Measurements from ENCODE around the gene SMIM1.
"Not testable (repeated sequence)": the region's sequence is repeated elsewhere in the genome, so short reads cannot be mapped to it uniquely, and the experiment has no call there.

SMIM1 gene

DNA sequence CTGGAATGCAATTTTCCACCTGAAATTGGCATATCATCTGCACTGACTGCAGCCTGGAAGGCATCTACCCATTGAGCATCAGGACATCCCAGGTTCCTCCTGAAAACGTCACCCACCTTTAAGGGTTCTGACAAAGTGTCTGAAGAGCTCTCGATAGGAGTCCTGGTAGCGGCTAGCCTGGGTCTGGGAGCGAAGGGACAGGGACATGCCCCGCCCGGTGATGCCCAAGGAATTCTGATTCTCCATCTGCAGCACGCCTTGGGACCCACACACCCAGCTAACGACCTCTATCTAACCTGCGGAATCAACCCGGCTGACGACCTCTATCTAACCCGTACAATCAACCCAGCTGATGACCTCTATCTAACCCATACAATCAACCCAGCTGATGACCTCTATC, 33.6 kb upstream of the SMIM1 start:
- DNase-seq, result no peak

GRCh38 chr1:3740042-3740441, 32.5 kb upstream of the SMIM1 start:
- no peak for DNase-seq

- DNase-seq, result no peak
Observed at GRCh38 chr1:3740752-3741151, 31.8 kb upstream of the SMIM1 start.

DNA sequence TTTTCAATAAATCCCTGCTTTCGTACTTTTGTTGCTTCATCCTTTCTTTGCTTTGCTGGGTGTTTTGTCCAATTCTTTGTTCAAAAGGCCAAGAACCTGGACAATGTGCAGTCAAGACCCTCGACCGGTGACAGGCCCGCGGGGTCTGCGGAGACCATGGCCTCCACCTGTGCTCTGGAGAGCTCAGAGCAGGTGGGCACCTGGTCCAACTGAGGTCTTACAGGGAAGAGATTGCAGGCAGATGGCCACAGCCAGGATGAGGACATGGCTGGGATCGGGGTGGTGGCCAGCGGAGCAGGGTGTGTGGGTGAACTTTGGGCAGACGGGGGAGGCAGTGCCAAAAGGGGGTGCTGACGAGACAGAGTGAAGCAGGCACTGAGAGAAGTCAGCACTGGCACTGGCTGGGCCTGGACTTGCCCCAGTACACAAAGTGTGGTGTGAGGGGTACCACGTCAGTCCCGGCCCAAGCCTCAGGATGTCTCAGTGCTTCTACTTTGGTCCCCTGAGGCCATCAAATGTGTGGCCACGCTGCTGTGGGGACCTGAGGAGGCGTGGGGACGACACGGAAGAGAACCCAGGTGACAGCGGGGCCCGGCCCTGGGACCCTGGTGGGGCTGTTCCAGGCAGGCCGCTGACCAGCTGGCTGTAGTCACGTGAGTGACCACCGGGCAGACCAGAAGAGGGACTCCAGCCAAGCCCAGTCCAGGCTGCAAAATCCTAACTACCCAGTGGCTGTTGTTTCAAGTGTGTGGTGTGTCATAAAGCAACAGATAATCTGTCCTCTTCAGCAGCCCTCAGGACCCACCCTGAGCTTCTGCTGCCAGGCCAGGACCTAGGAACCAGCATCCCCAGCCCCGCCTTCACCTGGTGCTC, 30.7 kb upstream of the SMIM1 start:
- no peak for DNase-seq

DNA sequence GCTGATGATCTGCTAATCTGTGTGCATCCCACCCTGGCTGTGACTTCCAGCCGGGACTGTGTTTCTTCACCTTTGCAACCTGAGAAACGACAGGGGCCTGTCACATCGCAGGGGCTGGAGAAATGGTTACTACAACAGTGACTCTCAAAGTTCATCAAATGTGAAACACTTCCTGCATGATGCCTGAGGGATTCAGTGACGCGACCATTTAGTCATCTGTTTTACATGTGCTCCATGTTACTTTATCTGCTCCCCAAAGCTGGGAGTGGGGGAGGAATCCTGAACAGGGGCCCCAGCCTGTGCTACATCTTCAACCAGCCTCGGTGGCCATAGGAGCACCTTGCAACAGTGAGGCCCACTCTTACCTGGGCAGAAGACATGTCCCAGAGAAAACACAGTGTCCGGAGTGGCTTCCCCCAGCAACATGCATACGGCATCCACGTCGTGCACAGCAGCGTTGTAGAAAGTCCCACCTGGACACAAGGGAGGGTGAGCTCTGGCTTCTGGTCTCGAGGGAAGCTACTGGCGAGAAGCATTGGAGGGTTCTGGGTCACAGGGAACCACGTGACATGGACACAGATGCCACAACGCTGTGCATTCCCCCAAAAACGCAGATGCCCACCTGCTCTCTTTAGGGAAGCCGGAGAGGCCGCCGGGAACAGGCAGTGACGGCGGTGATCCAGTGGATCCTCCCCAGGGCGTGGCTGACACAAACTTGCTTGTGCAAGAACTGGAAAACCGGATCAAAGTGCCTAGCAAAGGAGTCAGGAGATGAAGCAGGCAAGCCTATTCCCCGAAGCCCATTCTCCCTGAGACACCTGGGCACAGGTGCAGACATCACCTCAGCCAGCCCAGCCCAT, 29.9 kb upstream of the SMIM1 start:
- DNase-seq, result no peak

- no peak for DNase-seq
Observed at GRCh38 chr1:3743421-3743820, 29.1 kb upstream of the SMIM1 start.

DNA sequence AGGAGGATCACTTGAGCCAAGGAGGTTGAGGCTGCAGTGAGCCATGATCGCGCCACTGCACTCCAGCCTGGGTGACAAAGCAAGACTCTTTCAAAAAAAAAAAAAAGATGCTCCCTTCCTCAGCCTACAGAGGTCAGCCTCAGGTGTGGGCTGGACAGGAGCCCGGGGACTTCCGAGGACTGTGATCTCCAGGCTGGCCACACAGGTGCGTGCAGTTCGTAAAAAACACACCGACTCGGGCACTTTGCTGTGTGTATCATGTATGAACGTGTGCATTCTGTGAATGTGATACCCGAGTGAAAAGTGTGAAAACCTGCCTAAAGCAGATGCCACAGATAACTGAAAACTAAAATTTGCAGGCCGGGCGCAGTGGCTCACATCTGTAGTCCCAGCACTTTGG, 28.7 kb upstream of the SMIM1 start:
- DNase-seq, result no peak

GRCh38 chr1:3744646-3745045, 27.9 kb upstream of the SMIM1 start:
- no peak for DNase-seq

GRCh38 chr1:3745071-3745470, 27.5 kb upstream of the SMIM1 start:
- DNase-seq, result no peak

GRCh38 chr1:3745590-3746381, 26.8 kb upstream of the SMIM1 start:
- no peak for DNase-seq

DNA sequence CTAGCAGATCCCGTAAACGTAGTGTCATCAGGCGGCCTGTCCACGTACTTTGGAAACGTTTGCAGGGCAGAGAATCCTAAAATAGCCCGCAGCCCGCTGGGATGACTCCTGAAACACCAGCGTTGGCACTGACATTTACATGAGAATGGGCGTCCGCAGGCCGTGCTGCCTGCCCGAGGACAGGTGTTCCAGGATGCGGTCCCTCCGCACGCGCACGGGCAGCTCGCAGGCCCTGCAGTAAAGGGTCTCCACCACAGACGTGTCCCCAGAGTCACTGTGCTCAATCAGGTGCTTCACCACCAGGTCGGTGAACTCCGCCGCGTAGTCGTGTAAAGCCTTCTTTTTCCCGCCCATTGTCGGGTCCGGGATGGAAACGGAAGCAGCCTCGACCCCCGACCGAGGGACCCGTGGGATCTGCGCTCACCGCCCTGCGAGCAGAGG, 26.1 kb upstream of the SMIM1 start:
- peak; percentile 13 for DNase-seq

GRCh38 chr1:3746830-3747521, 25.6 kb upstream of the SMIM1 start:
- peak; percentile 57 for DNase-seq

- no peak for DNase-seq
Observed at GRCh38 chr1:3747522-3747848, 25.1 kb upstream of the SMIM1 start.

DNA sequence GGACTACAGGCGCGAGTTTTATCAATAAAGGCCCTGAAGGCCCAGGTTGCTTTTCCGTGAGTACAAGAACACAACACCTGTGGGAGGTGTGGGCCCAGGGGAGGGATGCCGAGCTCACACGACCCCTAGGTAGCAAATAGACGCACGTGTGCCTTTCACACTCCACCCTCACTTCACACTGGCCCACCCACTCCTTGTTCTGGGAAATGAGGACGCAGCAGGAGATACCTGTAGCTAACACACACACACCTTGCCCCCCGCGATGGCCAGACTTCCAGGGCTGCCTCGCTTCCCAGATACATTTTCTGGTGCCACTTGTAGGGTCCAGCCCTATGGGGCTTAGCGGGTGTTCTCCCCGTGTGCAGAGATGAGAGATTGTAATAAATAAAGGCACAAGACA, 24.6 kb upstream of the SMIM1 start:
- no peak for DNase-seq

- DNase-seq, result not testable (repeated sequence)
Observed at GRCh38 chr1:3748316-3748900, 24.1 kb upstream of the SMIM1 start.

- DNase-seq, result no peak
Observed at GRCh38 chr1:3749512-3749911, 23.0 kb upstream of the SMIM1 start.

DNA sequence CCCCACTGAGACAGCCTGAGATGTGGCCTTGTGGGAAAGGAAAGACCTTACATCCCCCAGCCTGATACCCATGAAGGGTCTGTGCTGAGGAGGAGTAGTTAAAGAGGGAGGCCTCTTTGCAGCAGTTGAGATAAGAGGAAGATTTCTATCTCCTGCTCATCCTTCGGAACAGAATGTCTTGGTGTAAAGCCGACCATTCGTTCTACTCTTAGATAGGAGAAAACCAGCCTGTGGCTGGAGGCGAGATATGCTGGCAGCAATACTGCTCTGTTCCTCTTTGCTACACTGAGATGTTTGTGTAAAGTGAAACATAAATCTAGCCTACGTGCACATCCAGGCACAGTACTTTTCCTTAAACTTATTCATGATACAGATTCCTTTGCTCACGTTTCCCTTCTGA, 21.8 kb upstream of the SMIM1 start:
- no peak for DNase-seq

- DNase-seq, result no peak
Observed at GRCh38 chr1:3752400-3752945, 20.1 kb upstream of the SMIM1 start, which contains the start of gene CCDC27. CCDC27 (plus strand) TSS chr1:3752450; CDS start chr1:3752482, 32 bp downstream.

GRCh38 chr1:3753656-3754454, 18.7 kb upstream of the SMIM1 start:
- DNase-seq, result no peak

DNA sequence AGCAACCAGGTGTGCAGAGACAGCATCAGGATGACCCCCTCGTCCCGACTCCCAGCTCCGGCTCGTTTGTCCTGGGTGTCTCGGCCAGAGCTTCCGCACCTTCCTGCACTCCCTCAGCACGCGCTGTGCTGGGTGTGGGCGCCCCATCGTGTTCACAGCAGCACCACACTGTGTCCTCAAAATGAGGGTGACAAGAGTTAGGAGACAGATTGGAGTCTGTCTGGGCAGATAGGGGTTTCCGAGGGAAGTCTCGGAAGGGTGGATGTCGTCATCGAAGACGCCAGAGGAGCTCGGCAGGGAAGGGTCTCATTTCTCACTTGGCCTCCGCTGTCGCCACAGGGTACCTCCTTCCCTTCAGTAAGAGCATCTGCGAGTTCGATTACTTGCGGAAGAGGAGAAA, 16.2 kb upstream of the SMIM1 start:
- no peak for DNase-seq

- no peak for DNase-seq
Observed at GRCh38 chr1:3759164-3759563, 13.4 kb upstream of the SMIM1 start.
